ENCODE results near the gene SNED1. TPM values are rescaled to one million over a fixed set of nuclear protein-coding genes. Genes with fewer than 3 reads are reported as not detected.

The SNED1 gene
- total RNA-seq, 2 donors from 2014 or later: 0.36 to 4.1 TPM

DNA sequence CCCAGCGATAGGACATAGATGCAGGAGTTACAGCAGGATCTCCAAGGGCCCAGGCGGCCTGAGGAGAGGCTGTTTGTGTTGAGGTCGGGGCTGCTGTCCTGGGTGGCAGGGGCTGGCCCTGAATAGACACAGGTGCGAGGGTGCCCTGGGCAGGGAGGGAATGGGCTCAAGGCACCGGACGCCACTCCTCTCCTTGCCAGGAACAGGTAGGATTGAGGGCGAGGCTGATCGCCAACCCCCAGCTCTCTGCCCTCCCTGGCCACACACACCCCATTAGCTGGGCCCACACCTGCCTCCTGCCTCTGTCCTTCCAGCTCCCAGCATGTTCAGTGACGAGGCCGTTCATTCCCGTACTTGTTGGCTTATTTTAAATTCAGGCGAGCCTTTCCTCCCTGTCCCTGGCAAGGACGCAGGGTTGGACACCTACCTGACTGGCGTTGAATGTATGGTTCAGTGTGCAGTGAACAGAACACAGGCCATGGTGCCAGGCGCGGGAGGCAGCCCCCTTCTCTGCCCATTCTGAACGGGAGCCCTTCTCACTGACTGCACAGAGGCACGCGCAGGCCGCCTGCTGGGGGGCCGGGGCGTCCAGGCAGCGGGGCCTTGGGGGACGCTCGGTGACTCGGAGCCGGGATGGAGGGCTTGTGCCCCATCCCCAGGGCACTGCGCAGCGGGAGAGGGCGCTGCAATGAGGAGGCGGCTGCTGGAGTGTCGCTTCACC, 41.3 kb upstream of the SNED1 start:
- no peaks in the 10 kb centered on the region for H3K9me3 Mint-ChIP-seq
- H3K4me1 Mint-ChIP-seq (ENCODE audit: low read depth): no peaks in the 10 kb centered on the region
- H3K36me3 Mint-ChIP-seq (ENCODE audit: insufficient read depth in 2 of 2): no peaks in the 10 kb centered on the region
- H3K4me3 Mint-ChIP-seq: no peak overlapping the region
- DNase-seq: no peak
- no peak for ATAC-seq (replicated peaks in 1 of 2)
- no peaks in the 10 kb centered on the region for H3K27me3 Mint-ChIP-seq (ENCODE audit: low read depth)
- no peak overlapping the region for H3K27ac Mint-ChIP-seq

DNA sequence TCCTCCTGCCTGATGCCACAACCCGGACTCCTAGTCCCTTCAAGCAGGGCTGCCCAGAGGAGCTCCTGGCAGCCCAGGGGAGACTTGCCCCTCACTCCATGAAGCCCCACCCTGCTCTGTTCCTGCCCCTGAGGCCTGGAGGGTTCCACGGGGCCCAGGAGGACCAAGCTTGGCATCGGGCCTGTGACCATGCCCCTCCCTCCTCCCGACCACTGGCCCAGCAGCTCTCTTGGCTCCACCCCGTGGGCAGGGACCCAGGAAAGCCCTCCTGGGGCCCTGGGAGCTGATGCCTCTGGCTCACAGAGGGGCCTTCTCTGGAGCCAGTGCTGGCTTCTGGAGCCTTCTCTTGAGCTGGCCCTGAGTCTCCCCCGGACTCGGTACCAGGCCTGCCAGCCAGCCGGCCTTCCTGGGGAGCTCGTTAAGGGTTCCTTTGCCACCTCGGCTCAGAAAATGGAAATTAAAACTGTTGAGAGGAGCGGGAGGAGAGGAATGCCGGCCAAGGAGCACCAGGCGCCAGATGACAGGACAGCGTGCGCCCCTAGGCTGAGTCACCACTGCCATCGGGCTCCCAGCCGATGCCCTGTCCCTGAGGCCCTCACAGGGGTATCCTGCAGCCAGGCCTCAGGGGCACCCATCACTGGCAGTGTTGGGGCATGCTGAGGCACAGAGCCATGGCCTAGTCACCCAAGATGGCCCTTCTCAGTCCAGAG, 40.6 kb upstream of the SNED1 start:
- Mint-ChIP-seq H3K9me3 (no peaks in the 10 kb centered on the region), H3K4me3 (no peak overlapping the region), H3K36me3 (ENCODE audit: insufficient read depth in 2 of 2) (no peaks in the 10 kb centered on the region), H3K27ac (no peak overlapping the region), H3K27me3 (ENCODE audit: low read depth) (no peaks in the 10 kb centered on the region), H3K4me1 (ENCODE audit: low read depth) (no peaks in the 10 kb centered on the region)
- DNase-seq (no peak), ATAC-seq (replicated peaks in 1 of 2) (no peak)

DNA sequence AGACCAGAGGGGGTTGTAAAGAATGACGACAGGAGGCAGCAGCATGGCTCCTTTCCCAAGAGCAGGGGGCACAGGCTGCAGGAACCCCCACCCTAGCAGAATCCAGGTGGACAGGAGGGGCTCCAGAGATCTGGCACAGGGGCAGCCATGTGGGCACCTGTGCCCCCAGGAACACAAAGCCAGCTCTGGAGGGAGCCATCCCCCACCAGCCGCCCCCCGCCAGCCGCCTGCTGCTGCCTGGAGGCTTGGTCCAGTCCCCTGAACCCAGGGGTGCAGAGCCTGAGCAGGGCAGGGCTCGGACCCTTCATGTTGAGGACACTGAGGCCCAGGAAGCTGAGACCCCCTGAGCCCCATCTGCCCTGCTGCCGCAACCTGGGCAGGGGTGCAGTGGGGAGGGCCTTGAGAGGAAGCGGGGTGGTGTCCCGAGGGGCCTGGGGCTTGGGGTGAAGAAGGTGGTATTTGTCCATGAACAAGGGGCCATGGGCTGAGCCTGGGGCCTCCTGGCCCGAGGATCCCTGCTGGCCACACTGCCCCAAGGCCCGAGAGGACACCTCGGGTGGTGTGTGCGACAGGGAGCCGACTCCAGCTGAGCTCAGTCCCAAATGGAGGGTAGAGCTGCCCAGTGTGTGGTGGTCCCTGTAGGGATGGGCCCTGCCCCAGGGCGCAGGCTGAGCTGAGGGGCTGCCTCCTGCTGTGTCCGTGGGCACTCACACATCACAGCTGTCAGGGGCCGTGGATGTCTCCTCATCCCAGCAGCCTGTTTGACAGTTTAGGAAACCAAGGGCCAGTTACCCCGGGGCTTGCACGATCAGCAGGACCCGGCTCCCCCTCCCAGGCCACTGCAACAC, 39.8 kb upstream of the SNED1 start:
- H3K36me3 Mint-ChIP-seq (ENCODE audit: insufficient read depth in 2 of 2): no peaks in the 10 kb centered on the region
- ATAC-seq (replicated peaks in 1 of 2) (no peak), DNase-seq (no peak)
- H3K27me3 Mint-ChIP-seq (ENCODE audit: low read depth): no peaks in the 10 kb centered on the region
- no peak overlapping the region for H3K4me3 Mint-ChIP-seq
- no peaks in the 10 kb centered on the region for H3K4me1 Mint-ChIP-seq (ENCODE audit: low read depth)
- H3K27ac Mint-ChIP-seq: no peak overlapping the region
- H3K9me3 Mint-ChIP-seq: no peaks in the 10 kb centered on the region

DNA sequence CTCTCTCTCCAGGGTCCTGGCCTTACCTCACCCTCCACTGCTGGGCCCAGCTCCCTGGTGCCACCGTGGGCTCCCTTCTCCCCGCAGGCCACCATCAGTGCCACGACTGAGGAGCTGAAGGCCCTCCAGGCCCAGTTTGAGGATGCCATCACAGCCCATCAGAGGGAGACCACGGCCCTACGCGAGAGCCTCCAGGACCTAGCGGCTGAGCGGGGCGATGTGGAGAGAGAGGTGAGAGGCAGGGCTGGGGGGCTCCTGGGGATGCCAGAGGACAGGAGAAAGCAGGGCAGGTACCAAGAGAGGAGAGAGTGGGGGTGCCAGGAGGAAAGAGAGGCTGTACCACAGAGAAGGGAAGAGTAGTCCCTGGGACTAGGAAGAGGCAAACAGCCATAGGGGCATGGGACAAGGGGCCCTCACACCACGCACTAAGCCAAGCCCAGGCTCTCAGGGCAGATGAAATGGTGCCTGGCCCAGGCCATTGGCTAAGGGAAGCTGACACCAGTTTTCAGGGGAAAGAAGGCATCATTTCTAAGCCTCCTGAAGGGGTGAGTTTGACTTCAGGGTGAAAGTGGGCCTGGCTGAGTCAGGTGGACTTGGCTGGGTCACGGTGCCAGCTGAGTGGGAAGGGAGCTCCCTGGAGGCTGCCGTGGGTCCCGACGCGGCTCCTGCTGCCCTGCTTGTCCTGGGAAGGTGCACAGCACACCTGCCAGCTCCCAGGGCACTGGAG, 39.0 kb upstream of the SNED1 start:
- Mint-ChIP-seq H3K27me3 (ENCODE audit: low read depth) (no peaks in the 10 kb centered on the region), H3K4me1 (ENCODE audit: low read depth) (no peaks in the 10 kb centered on the region), H3K4me3 (no peak overlapping the region), H3K36me3 (ENCODE audit: insufficient read depth in 2 of 2) (no peaks in the 10 kb centered on the region), H3K9me3 (no peaks in the 10 kb centered on the region), H3K27ac (no peak overlapping the region)
- no peak for DNase-seq
- ATAC-seq (replicated peaks in 1 of 2): no peak

DNA sequence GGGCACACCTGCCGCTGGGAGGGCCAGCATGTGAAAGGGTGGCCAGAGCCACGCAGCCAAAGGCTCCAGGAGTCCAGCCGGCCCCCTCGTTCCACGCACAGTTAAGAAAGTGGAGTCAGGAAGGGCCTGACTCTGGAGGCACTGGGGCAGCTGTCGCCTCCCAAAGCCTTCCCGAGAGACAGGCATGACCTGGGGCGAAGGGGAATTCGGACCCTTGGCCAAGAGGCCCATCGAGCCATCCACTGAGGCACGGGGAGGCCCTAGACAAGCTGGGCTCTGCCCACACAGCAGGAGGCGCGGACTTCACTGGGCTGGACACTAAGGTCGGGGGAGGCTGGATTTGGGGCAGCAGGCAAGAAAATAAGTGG, 38.5 kb upstream of the SNED1 start:
- H3K4me1 Mint-ChIP-seq (ENCODE audit: low read depth): no peaks in the 10 kb centered on the region
- ATAC-seq (replicated peaks in 1 of 2) (no peak), DNase-seq (no peak)
- H3K27me3 Mint-ChIP-seq (ENCODE audit: low read depth): no peaks in the 10 kb centered on the region
- no peak overlapping the region for H3K4me3 Mint-ChIP-seq
- no peak overlapping the region for H3K27ac Mint-ChIP-seq
- no peaks in the 10 kb centered on the region for H3K9me3 Mint-ChIP-seq
- H3K36me3 Mint-ChIP-seq (ENCODE audit: insufficient read depth in 2 of 2): no peaks in the 10 kb centered on the region

DNA sequence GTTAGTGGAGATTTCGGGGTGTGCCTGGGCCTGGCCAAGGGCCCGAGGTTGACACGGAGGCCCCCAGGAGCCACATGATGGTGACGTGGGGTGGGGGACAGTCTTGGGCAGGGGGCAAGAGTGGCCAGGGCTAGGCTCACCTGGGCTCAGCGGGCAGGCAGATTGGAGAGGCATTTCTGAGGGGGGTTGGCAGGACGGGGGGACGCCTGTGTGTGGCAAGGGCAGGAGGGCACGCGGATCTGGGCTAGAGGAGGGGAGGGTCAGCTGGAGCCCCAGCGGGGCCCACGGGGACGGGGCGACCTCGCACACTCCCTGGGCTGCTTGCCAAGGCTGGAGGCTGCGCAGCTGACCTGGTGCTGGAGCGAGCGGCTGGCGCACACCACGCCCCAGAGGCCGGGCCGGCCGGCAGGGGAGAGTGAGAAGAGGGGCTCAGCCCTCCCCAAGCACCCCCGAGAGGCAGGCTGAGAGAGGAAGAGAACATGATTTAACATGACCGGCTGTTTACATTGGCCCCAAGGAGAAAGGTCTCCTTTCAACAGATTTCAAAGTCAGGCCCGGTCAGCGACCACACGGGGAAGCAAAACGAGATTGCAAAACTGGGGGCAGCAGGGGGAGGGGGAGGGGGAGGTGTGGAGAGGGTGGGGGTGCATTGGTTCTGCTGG, 38.0 kb upstream of the SNED1 start:
- H3K4me1 Mint-ChIP-seq (ENCODE audit: low read depth): no peaks in the 10 kb centered on the region
- H3K27me3 Mint-ChIP-seq (ENCODE audit: low read depth): no peaks in the 10 kb centered on the region
- H3K9me3 Mint-ChIP-seq: no peaks in the 10 kb centered on the region
- H3K36me3 Mint-ChIP-seq (ENCODE audit: insufficient read depth in 2 of 2): no peaks in the 10 kb centered on the region
- no peak overlapping the region for H3K4me3 Mint-ChIP-seq
- ATAC-seq (replicated peaks in 1 of 2): no peak
- H3K27ac Mint-ChIP-seq: no peak overlapping the region
- no peak for DNase-seq

DNA sequence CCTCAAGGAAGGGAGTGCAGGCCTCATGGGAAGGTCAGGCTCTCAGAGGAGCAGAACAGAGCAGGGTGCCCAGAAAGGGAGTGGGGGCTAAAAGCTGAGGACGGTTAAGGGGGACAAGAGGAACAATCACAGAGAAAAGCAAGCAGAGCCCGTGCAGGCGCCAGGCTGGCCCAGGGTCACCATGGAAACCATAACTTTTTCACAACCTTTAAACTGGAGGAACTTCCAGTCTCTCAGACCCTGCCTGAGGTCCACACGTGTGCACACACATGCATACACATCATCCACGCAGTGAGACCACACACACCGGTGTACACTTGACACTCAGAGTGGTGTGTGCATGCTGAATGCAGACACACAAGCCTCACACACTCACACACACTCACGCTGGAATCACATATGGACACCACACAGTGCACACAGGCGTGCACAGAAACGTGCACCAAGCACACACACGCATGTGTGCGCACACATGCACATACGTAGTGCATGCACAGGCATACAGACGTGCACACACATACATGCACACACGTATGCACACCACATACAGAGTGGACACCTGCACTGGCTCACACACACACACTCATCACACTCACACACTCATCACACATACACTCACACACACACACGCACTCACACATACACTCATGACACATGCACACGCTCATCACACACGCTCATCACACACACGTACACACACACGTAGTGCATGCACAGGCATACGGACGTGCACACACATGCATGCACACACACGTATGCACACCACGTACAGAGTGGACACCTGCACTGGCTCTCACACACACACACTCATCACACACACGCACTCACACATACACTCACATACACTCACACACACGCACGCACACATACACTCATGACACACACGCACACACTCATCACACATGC, 37.2 kb upstream of the SNED1 start:
- H3K27me3 Mint-ChIP-seq (ENCODE audit: low read depth): no peaks in the 10 kb centered on the region
- no peak for DNase-seq

DNA sequence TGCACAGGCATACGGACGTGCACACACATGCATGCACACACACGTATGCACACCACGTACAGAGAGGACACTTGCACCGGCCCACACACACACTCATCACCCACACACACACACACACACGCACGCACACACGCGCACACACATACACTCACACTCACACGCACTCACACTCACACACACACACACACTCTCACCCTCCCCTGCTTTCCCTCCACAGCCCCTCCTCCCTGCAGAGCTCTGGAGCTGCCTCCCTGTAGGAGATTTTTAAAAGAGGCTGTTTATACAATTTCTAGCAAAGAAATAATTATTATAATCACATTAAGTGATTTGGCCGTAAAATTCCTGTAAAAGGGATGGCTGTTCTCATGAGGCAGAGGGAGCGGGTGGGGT, 36.5 kb upstream of the SNED1 start:
- no peaks in the 10 kb centered on the region for H3K36me3 Mint-ChIP-seq (ENCODE audit: insufficient read depth in 2 of 2)
- no peaks in the 10 kb centered on the region for H3K9me3 Mint-ChIP-seq
- no peak overlapping the region for H3K4me3 Mint-ChIP-seq
- ATAC-seq (replicated peaks in 1 of 2) (no peak), DNase-seq (no peak)
- H3K27ac Mint-ChIP-seq: no peak overlapping the region
- H3K27me3 Mint-ChIP-seq (ENCODE audit: low read depth): no peaks in the 10 kb centered on the region
- no peaks in the 10 kb centered on the region for H3K4me1 Mint-ChIP-seq (ENCODE audit: low read depth)

More for the DNA sequence above, 37.2 kb upstream of the SNED1 start:
- Mint-ChIP-seq H3K4me3 (no peak overlapping the region), H3K9me3 (no peaks in the 10 kb centered on the region), H3K27ac (no peak overlapping the region), H3K4me1 (ENCODE audit: low read depth) (no peaks in the 10 kb centered on the region), H3K36me3 (ENCODE audit: insufficient read depth in 2 of 2) (no peaks in the 10 kb centered on the region)
- no peak for ATAC-seq (replicated peaks in 1 of 2)

DNA sequence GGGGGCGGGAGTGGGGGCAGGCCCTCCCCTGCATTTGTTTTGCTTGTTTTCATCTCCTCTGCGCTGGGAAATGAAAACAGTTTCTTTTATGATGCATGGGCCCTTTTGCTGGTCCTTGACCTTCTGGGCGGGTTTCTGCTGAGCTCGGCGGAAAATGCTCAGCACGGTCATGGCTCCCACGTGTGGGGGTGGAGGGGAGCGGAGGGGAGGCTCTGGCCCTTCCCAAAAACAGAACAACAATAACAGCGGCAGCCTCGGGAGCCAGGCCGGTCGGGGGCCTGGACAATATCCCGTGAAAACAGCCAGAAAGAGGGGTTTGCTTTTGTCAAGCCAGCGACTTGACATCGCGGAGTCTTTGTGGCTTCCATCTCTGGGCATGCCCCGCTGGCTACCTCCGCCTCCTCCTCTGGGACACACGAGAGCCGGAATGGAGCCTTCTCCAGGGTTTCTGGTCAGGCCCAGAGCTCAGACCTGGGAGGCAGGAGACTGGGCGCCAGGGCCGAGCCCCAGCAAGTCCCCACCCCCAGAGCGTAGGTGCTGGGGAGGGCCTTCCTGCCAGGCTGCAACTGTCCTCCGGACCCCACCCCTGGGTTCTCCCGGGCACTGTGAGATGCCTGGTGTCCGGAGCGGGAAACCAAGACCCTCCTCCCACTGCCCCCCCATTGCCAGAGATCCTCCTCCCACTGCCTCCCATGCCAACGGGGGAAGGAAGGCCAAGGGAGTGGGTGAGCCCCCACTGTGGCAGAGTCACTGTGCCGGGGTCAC, 35.9 kb upstream of the SNED1 start:
- Mint-ChIP-seq H3K36me3 (ENCODE audit: insufficient read depth in 2 of 2) (no peaks in the 10 kb centered on the region), H3K27me3 (ENCODE audit: low read depth) (no peaks in the 10 kb centered on the region), H3K4me3 (no peak overlapping the region), H3K9me3 (no peaks in the 10 kb centered on the region), H3K4me1 (ENCODE audit: low read depth) (no peaks in the 10 kb centered on the region), H3K27ac (no peak overlapping the region)
- no peak for ATAC-seq (replicated peaks in 1 of 2)
- DNase-seq: no peak

DNA sequence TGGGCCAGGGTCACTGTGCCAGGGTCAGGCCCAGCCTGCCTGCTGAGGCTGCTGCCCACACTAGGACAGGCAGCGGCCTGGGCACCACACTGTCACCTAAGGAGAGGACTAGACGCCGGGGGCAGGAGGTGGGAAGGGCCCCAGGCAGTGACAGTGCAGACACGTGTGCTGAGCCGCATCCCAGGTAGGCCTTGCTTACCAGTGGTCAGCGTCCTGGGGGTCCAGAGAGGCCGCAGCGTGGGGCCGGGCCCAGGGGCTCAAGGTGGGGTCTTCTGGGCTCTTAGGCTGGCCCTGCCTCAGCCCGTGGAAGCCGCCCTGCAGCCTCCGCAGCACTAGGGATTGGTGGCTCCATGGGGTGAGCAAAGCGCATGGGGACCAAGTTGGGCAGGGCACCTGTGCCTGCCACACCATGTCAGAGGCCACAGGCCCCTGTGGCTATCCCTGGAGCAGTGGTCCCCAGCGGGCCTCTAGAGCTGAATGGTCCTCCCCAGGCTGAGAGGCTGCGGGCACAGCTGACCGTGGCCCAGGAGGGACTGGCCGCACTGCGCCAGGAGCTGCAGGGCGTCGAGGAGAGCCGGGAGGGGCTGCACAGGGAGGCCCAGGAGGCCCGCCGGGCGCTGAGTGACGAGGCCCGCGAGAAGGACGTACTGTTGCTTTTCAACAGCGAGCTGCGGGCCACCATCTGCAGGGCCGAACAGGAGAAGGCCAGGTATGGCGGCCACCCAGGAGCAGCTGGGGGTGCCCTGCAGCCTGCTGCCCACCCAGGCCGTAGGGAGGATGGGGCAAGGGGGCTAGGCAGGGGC, 35.2 kb upstream of the SNED1 start:
- ATAC-seq (replicated peaks in 1 of 2) (no peak), DNase-seq (no peak)
- H3K9me3 Mint-ChIP-seq: no peaks in the 10 kb centered on the region
- H3K4me1 Mint-ChIP-seq (ENCODE audit: low read depth): no peaks in the 10 kb centered on the region
- H3K4me3 Mint-ChIP-seq: no peak overlapping the region
- H3K27ac Mint-ChIP-seq: no peak overlapping the region
- H3K27me3 Mint-ChIP-seq (ENCODE audit: low read depth): no peaks in the 10 kb centered on the region
- H3K36me3 Mint-ChIP-seq (ENCODE audit: insufficient read depth in 2 of 2): no peaks in the 10 kb centered on the region

Measured in activated T-cell treated with anti-CD3 and anti-CD28 coated beads, Interleukin-2, amount 50 U/mL, for 72 hours (primary cell).